Ectodermal cell (in vitro differentiated cells): ENCODE results near the gene SH3RF1. TPM values are rescaled to one million over a fixed set of nuclear protein-coding genes. Genes with fewer than 3 reads are reported as not detected.

ENCODE experiments used
- H3K27ac ChIP-seq: 2 replicates; pipeline ENCODE4 v1.7.0; 2013; ENCODE audit warnings: mild to moderate bottlenecking, low read depth, low read length; ENCODE audit not compliant: insufficient read depth, poor library complexity, severe bottlenecking
- H3K27me3 ChIP-seq: 2 replicates; pipeline ENCODE4 v1.7.0; 2013; ENCODE audit warnings: mild to moderate bottlenecking, low read length; ENCODE audit not compliant: insufficient read depth, control insufficient read depth, poor library complexity, severe bottlenecking
- H3K36me3 ChIP-seq: one replicate; pipeline ENCODE4 v1.7.0; 2013; ENCODE audit warnings: low read length; ENCODE audit not compliant: control insufficient read depth, insufficient read depth
- H3K4me1 ChIP-seq: one replicate; pipeline ENCODE4 v1.7.0; 2013; ENCODE audit warnings: low read length; ENCODE audit not compliant: control insufficient read depth, insufficient read depth
- H3K4me3 ChIP-seq: 2 replicates; pipeline ENCODE4 v1.7.0; 2013; ENCODE audit warnings: low read depth, low read length, control low read depth; ENCODE audit not compliant: insufficient read depth
- H3K9me3 ChIP-seq: 2 replicates; pipeline ENCODE4 v1.7.0; 2013; ENCODE audit warnings: mild to moderate bottlenecking, low read length, moderate library complexity; ENCODE audit not compliant: control insufficient read depth
- WGBS, 2 experiments: methylation state at CpG; one replicate each; pipeline ENCODE4 v1.1.7; 2013; ENCODE audit warnings: missing lambda C conversion rate in 2 of 2; 5-methylcytosine and 5-hydroxymethylcytosine counted together
- polyA plus RNA-seq, 4 experiments: library from polyadenylated mRNA; stranded (reverse); fragments of 50-300 nt; gene quantifications; one replicate each; pipeline ENCODE4 v1.2.3, GENCODE V29; 2013

The SH3RF1 gene
- 16.3 TPM for polyA plus RNA-seq (2013, experiment 1 of 4)
- 18.2 TPM for polyA plus RNA-seq (2013, experiment 2 of 4)
- 13.1 TPM for polyA plus RNA-seq (2013, experiment 3 of 4)
- 15.4 TPM for polyA plus RNA-seq (2013, experiment 4 of 4)

DNA sequence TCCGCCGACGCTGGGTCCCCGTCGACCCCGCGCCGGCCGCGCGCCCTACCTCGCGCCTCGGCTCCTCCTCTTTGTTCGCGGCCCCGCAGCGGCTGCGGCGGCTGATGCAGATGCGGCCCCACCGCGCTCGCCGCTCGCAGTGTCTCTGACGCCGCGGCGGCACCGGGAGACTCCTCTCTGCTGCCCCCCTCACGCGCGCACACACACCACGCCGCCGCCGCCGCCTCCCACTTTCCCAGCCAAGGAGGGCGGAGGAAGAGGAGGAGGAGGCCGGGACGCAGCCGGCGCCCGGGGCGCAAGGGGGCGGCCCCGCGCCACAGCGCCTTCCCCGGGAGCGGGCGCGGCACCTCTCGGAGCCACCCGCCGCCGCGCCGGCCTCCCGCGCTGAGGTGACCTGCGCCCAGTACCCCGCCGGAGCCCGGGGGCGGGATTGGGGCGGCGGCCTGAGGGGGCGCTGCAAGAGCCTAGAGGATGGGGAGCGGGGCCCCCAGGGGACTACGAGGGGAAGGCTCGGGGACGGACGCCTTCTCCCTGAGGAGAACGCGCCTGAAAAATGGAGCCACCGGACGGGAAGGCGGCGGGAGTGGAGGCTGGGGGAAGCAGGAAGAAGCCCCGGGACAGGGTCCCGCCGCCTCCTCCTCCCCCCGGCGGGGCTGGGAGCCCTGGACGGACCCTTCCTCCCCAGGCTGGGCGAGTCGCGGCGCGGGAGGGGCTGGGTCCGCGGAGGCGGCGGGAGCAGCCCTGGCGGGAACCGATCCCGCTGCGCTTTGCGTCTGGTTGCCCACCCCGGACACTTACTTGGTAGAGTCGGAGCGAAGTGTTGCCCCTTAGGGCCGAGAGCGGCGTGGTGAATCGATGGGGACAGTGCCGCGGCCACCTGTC, at the start of gene SH3RF1:
Gene SH3RF1, minus strand, starts transcription at position 147 of the 882 bp plus-strand sequence. CDS start 1,744 bp downstream, outside the sequence.
- Histone ChIP-seq H3K4me1 (peaks cover 10% of the 10 kb centered on the region), H3K27me3 (peaks cover 13% of the 10 kb centered on the region), H3K36me3 (no peaks in the 10 kb centered on the region), H3K9me3 (no peaks in the 10 kb centered on the region), H3K4me3 (peak within 1 kb of the TSS; percentile 90), H3K27ac (peak within 1 kb of the TSS; percentile 80)
- WGBS, 2 experiments: 0% methylated on average over 110 of the region's 110 CpGs

DNA sequence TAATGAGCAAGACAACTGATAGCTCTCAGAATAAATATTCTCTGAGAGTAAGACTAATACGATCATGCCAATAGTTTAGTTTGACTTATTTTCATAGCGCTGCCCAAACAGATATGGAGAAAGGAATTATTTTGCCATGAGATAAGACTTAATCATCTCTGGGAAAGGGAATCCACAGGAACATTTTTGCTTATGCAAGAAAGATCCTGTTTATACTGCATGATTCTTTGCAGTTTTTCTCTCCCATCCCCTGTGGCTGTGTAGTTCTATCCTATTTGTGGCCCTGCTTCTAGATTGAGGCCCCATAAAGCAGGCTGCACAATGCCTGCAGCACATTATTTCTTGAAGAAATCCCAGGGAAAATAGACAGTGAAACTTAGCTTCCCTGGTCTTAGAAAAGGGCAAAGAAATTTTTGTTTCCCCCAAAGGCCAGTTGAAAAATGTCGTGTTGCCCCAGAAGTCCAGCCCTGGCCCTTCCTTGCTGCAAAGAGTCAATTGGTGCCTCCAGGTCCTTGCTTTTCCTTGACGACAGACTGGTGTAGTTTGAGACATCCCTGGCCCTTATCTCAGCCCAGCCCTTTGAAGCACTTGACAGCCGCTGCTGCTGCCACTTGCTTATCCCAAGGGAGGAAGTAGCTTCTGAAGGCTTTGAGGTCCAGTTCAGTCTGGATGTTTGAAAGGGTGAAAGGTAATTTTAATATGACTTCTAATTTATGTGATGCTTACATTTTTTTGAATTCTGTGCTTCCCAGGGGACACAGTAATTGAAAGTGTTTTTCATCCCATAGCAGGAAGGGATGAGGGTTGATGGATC, 45.0 kb upstream of the SH3RF1 start:
- Histone ChIP-seq H3K4me3 (no peak overlapping the region), H3K27ac (no peak overlapping the region), H3K9me3 (no peaks in the 10 kb centered on the region), H3K36me3 (no peaks in the 10 kb centered on the region), H3K27me3 (no peaks in the 10 kb centered on the region), H3K4me1 (peaks cover 4% of the 10 kb centered on the region)
- 83% methylated on average over 5 of the region's 5 CpGs for WGBS, 2 experiments

DNA sequence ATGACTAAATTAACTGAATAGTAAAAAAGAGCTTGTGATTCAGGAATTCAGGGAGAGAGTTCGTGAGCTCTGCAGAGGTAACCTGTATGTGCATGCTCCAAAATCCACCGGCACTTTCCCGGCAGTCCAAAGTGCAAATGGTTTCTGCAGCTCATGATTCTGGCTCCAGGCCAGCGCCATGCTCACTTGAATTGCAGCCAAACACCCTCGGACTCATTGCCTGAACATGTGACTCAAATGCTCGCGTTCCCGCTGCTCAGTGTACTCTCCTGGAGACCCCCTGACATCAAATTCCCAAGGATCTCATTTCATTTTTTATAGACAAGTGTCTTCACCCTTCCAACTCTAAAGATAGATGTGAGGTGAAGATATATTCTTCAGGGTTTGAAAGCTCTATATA, 44.1 kb upstream of the SH3RF1 start:
- WGBS, 2 experiments: 90 to 93% methylated on average over 8 of the region's 8 CpGs
- no peak overlapping the region for H3K27ac ChIP-seq
- H3K27me3 ChIP-seq: no peaks in the 10 kb centered on the region
- H3K4me1 ChIP-seq: peaks cover 4% of the 10 kb centered on the region
- no peaks in the 10 kb centered on the region for H3K9me3 ChIP-seq
- H3K4me3 ChIP-seq: no peak overlapping the region
- no peaks in the 10 kb centered on the region for H3K36me3 ChIP-seq

DNA sequence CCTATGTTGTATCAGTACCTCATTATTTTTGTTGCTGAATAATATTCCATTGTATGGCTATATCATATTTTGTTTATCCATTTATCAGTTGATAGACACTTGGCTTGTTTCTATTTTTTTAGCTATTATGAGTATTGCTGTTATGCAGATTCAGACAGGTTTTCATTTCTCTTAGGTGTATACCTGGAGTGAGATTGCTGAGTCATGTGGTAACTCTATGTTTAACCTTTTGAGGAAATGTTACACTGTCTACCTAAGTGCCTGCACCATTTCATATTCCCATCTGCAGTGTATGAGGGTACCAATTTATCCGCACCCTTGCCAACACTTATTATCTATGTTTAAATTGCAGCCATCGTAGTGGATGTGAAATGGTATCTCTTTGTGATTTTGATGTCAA, 43.0 kb upstream of the SH3RF1 start:
- Histone ChIP-seq H3K9me3 (no peaks in the 10 kb centered on the region), H3K27ac (no peak overlapping the region), H3K27me3 (no peaks in the 10 kb centered on the region), H3K36me3 (no peaks in the 10 kb centered on the region), H3K4me1 (peaks cover 4% of the 10 kb centered on the region), H3K4me3 (no peak overlapping the region)
- WGBS, 2 experiments: 95 to 100% methylated on average over 2 of the region's 2 CpGs

DNA sequence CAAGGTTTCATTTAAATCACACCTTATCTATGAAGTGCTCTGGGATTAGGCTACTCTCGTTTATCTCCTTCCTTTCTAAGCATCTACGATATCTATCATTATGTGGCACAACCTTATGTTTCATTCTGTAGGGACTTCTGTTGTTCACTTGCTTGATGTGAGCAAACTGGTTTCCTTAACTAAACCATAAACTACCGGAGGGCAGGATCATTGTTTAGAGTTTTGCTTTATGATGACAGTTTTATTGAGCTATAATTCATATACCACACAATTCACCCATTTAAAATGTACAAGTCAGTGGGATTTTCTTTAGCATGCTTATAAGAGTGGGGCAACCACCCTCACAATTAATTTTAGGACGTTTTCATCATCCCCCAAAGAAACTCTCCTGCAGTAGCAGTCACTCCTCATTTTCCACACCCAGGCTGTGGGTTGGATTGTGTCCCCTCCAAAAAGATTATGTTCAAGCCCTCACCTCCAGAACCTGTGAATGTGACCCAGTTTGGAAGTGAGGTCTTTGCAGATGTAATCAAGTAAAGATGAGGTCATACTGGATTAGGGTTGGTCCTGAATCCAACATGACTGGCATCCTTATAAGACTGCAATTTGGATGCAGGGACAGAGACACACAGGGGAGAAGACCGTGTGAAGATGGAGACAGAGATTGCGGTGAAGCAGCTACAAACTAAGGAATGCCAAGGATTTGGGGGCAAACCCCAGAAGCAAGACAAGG, 42.1 kb upstream of the SH3RF1 start:
- Histone ChIP-seq H3K27me3 (no peaks in the 10 kb centered on the region), H3K4me1 (peaks cover 4% of the 10 kb centered on the region), H3K9me3 (no peaks in the 10 kb centered on the region), H3K36me3 (no peaks in the 10 kb centered on the region), H3K4me3 (no peak overlapping the region), H3K27ac (no peak overlapping the region)
- 90 to 96% methylated on average over 5 of the region's 6 CpGs for WGBS, 2 experiments

DNA sequence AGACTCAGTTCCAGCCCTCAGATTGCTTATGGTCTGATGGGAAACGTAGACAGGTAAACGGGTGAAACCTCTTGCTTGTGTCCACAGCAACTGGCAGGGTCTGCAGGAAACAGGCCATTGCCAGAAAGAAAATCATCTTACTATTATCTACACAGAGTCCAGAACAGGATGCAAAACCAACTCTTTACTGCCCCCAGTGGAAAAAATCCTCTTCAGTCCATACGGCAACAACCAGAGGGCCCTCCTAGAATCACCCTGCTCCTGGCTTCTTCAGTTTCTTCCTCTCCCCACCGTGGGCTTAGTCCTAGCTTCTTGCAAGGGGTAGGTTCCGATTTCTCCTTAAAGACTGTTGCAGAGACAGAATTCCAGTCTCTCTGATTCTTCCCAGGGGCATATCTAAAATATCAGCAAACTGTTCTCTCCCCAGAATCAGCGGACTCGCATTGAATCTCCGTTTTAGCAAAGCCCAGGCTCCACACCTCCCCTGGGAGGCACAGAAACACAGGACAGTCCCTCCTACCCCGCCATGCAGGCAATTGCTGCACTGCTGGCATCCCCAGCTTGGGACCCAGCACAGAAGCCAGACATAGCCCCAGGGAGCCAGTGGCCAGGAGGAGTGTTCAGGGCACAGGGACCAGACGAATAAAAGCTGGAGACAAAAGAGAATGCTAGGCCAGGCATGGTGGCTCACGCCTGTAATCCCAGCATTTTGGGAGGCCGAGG, 41.0 kb upstream of the SH3RF1 start:
- no peaks in the 10 kb centered on the region for H3K36me3 ChIP-seq
- H3K9me3 ChIP-seq: no peaks in the 10 kb centered on the region
- no peaks in the 10 kb centered on the region for H3K27me3 ChIP-seq
- no peak overlapping the region for H3K4me3 ChIP-seq
- H3K27ac ChIP-seq: no peak overlapping the region
- WGBS, 2 experiments: 75 to 76% methylated on average over 12 of the region's 12 CpGs
- peaks cover 4% of the 10 kb centered on the region for H3K4me1 ChIP-seq

DNA sequence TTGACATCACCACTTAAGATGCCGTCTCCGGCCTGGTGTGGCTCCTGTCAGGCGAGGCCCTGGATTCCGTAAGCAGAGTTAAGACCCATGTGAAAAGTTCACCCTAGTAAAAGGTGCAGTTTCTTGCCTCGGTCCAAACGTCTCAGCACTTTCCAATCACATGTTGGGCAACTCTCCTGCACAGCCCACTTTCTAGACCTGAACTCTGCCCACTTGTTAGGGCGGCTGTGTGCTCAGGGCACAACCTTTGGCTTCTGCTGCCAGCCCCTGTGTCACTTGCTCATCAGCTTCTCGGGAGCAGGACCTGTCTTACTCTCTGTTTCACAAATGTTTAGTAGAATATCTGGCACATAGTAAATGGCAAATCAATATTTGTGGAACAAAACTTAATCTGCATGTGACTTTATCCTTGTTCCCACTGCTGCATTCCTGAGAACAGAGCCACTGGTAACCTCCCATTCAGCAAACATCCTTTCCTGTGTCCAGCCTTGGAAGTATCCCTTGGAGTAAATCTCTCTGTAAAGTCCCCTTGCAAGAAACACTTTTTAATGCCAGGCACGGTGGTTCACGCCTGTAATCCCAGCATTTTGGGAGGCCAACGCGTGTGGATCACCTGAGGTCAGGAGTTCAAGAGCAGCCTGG, 38.7 kb upstream of the SH3RF1 start:
- WGBS, 2 experiments: 87% methylated on average over 12 of the region's 12 CpGs
- no peaks in the 10 kb centered on the region for H3K27me3 ChIP-seq
- no peaks in the 10 kb centered on the region for H3K36me3 ChIP-seq
- no peaks in the 10 kb centered on the region for H3K9me3 ChIP-seq
- no peaks in the 10 kb centered on the region for H3K4me1 ChIP-seq
- H3K27ac ChIP-seq: no peak overlapping the region
- H3K4me3 ChIP-seq: no peak overlapping the region

DNA sequence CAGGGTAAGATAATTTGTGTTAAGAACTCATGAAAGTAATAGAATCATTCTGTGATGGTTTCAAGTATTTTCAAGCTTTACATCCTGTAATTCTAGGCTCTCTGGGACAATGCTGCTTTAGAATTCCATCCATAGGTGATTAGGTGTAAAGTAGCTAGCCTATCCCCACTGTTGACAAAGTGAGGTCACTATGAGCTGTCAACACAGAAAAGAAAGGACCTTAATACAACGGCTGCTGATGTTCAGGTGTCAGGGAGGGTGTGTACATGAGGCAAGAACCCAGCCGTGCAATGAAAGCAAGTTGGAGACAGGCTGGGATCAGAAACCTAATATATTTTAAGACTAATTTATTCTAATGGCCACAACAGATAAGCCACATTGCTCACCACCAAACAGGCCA, 36.8 kb upstream of the SH3RF1 start:
- no peaks in the 10 kb centered on the region for H3K27me3 ChIP-seq
- H3K4me1 ChIP-seq: no peaks in the 10 kb centered on the region
- no peaks in the 10 kb centered on the region for H3K36me3 ChIP-seq
- H3K4me3 ChIP-seq: no peak overlapping the region
- H3K9me3 ChIP-seq: no peaks in the 10 kb centered on the region
- WGBS, 2 experiments: 88 to 95% methylated on average over 2 of the region's 2 CpGs
- H3K27ac ChIP-seq: no peak overlapping the region

DNA sequence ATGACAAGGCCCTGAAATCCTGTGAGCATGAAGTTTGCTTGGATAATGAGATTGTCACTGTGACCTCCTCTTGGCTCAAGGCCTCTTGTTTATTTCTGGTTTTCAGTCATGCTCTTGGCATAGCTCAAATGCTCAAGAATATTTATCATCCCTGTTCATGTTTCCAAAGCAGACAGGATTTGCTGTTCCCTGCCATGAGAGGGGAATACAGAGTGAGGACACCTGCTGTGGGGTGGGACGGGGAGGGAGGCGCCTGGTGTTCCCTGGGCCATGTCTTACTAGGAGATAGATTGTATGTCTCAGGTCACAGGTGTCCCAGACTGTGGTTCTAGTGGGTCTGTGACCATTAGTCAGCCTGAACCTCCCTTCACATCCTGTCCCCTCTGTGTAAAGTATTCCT, 34.9 kb upstream of the SH3RF1 start:
- no peaks in the 10 kb centered on the region for H3K27me3 ChIP-seq
- 85 to 87% methylated on average over 2 of the region's 2 CpGs for WGBS, 2 experiments
- no peaks in the 10 kb centered on the region for H3K9me3 ChIP-seq
- H3K4me3 ChIP-seq: no peak overlapping the region
- H3K4me1 ChIP-seq: no peaks in the 10 kb centered on the region
- H3K27ac ChIP-seq: no peak overlapping the region
- H3K36me3 ChIP-seq: no peaks in the 10 kb centered on the region
